Measurements from ENCODE around the gene FAM135A. TPM values are rescaled to one million over a fixed set of nuclear protein-coding genes. Genes with fewer than 3 reads are reported as not detected.
A peak's percentile ranks its signal among the peaks of the same experiment; 100 is the strongest.

The FAM135A gene
- total and polyA plus RNA-seq, 2 of the 8 experiments (the other 6 are each of a cell fraction or from before 2014, with no cell fraction given): 17.4 to 35.7 TPM

GRCh38 chr6:70524721-70525286 lies 111.5 kb downstream of the FAM135A start:
- Histone ChIP-seq H2BK5ac (ENCODE audit: low read depth, low read length) (no peak overlapping the region), H3K9me3 (ENCODE audit: insufficient read depth in 2 of 2, low read depth in 1 of 2, low read length in 1 of 2) (no peaks in the 10 kb centered on the region; a peak in 1 of 4 replicates)
- CTCF ChIA-PET (ENCODE audit: partially characterized antibody): interaction anchor here (0.9 kb wide), 1 partner anchor 274 kb away, joined by 3 read pairs; no protein-coding TSS in a partner anchor

More at GRCh38 chr6:70524721-70525286, 111.5 kb downstream of the FAM135A start:
- Histone ChIP-seq H3K4me2 (ENCODE audit: insufficient read depth in 1 of 2, low read depth in 2 of 2, low read length in 2 of 2) (no peak overlapping the region), H3K36me3 (ENCODE audit: control insufficient read depth in 2 of 4, insufficient read depth in 4 of 4, low read length in 3 of 4) (peaks cover 0 to 15% (median 2%) of the 10 kb centered on the region in 4 experiments; a peak in 4 of 8 replicates), H3K79me2 (ENCODE audit: control insufficient read depth in 1 of 2, insufficient read depth in 2 of 2, low read length in 2 of 2) (no peaks in the 10 kb centered on the region), H3K4ac (replicated peaks; ENCODE audit: insufficient read length, low read depth, low read length) (no peak overlapping the region), H3K27me3 (replicated peaks in 1 of 4; ENCODE audit: control insufficient read depth in 3 of 4, extremely low read depth in 1 of 4, insufficient read depth in 3 of 4, low read length in 3 of 4) (no peaks in the 10 kb centered on the region), H3K79me1 (ENCODE audit: low read depth, low read length) (no peaks in the 10 kb centered on the region), H4K8ac (ENCODE audit: extremely low read depth, insufficient read depth, low read length) (no peak overlapping the region), H3K23me2 (ENCODE audit: low read depth, low read length) (no peaks in the 10 kb centered on the region), H3K4me3 (ENCODE audit: extremely low read depth in 1 of 4, insufficient read depth in 2 of 4, low read depth in 3 of 4, low read length in 4 of 4) (no peak overlapping the region), H3K56ac (replicated peaks; ENCODE audit: insufficient read length, low read depth, low read length) (no peak overlapping the region), H3K27ac (ENCODE audit: low read depth, low read length) (no peak overlapping the region), H2BK15ac (ENCODE audit: low read length) (no peak overlapping the region), H3K4me1 (replicated peaks in 1 of 4; ENCODE audit: control insufficient read depth in 3 of 4, insufficient read depth in 4 of 4, low read length in 3 of 4) (no peaks in the 10 kb centered on the region), H2BK12ac (ENCODE audit: low read depth, low read length) (no peak overlapping the region), H2AK5ac (ENCODE audit: low read depth, low read length) (no peak overlapping the region), H2BK20ac (ENCODE audit: low read length) (no peak overlapping the region), H4K20me1 (replicated peaks in 1 of 2; ENCODE audit: control insufficient read depth in 1 of 2, insufficient read depth in 2 of 2, low read length in 2 of 2) (no peaks in the 10 kb centered on the region), H2AFZ (ENCODE audit: low read length) (no peak overlapping the region), H3K14ac (ENCODE audit: insufficient read length) (no peak overlapping the region), H4K5ac (ENCODE audit: insufficient read length, low read depth, low read length) (no peak overlapping the region), H3K18ac (ENCODE audit: extremely low read depth, low read length) (no peak overlapping the region), H2BK120ac (replicated peaks; ENCODE audit: low read depth, low read length) (no peak overlapping the region), H4K91ac (replicated peaks; ENCODE audit: insufficient read length, low read length) (no peak overlapping the region), H3K9ac (replicated peaks in 1 of 4; ENCODE audit: extremely low read depth in 1 of 4, low read depth in 3 of 4, low read length in 3 of 4) (no peak overlapping the region), H3K23ac (ENCODE audit: insufficient read length) (no peak overlapping the region)
- 91% methylated on average over 4 of the region's 4 CpGs; no CpG with 5 or more reads in 1 of the 2 experiments for WGBS, 2 experiments (ENCODE audit: extremely low coverage in 1 of 2, insufficient coverage in 1 of 2, insufficient read length in 1 of 2, insufficient replicate concordance in 2 of 2, low coverage in 1 of 2, low lambda C conversion rate in 2 of 2, missing lambda C conversion rate in 1 of 2)
- DNase-seq (ENCODE audit: low read depth in 1 of 2, low spot score in 2 of 2) (no peak), FAIRE-seq (peak; percentile 55)
- POLR2A ChIA-PET (ENCODE audit: partially characterized antibody): interaction anchor here (0.6 kb wide), 1 partner anchor 143 kb away, joined by 3 read pairs; no protein-coding TSS in a partner anchor
- TF ChIP-seq MAFK (IDR thresholded peaks at IDR 0.05; ENCODE audit: low read depth, low read length) (no peak), TAF1 (IDR thresholded peaks at IDR 0.05; ENCODE audit: low read depth, low read length) (no peak)

All from H1 (cell line).